Spleen (tissue), 7 donors: ENCODE data around the gene MAP4K1.

Source experiments
- POLR2A ChIP-seq, 3 donors: fragments of 450-650 bp; IDR thresholded peaks; one replicate each; pipeline ENCODE4 v1.5.1; 2017; ENCODE audit warnings: antibody characterized with exemption in 3 of 3, mild to moderate bottlenecking in 1 of 3
- TF ChIP-seq, protein P1 (sequence below), 11 experiments: fragments of 200-600 bp in 7 of 11; fragments of 450-650 bp in 4 of 11; sonication (generic) in 4 of 11; IDR thresholded peaks in 8 of 11; conservative IDR thresholded peaks in 3 of 11; 1 replicate in 7 of 11; 2 replicates in 4 of 11; pipeline versions ENCODE4 v1.4.0 to v1.8.0; 2016 to 2021; ENCODE audit warnings: antibody characterized with exemption in 11 of 11, inconsistent platforms in 4 of 11, mild to moderate bottlenecking in 1 of 11
- donor health status: DM: no; HTN: no; CAD: no; lungs with moderate emphysema.
- donor health status: DM: no; HTN: no; CAD: no.
- donor health status: DM: no; HTN: no; CAD: no.

DNA sequence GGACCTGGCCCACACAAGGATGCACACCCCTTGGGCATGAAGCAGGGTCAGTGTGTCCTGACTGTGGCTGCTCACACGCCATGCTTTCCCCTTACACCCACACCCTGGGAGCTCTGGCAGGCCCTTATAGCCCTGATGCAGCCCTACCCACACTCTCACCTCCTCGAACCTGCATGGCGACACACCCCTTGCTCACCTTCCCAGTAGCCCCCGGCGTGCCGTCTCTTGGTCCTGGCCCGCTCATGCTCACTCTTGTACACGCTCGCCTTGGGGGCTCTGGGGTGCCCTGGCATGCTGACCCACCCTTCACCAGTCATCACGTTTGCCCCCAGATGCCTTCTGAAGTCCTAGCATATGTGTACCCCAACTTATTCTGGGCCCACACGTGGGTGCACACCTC, 56.1 kb downstream of the MAP4K1 start:
- no peak for TF ChIP-seq POLR2A (IDR thresholded peaks at IDR 0.05)
- TF ChIP-seq, protein P1, sequence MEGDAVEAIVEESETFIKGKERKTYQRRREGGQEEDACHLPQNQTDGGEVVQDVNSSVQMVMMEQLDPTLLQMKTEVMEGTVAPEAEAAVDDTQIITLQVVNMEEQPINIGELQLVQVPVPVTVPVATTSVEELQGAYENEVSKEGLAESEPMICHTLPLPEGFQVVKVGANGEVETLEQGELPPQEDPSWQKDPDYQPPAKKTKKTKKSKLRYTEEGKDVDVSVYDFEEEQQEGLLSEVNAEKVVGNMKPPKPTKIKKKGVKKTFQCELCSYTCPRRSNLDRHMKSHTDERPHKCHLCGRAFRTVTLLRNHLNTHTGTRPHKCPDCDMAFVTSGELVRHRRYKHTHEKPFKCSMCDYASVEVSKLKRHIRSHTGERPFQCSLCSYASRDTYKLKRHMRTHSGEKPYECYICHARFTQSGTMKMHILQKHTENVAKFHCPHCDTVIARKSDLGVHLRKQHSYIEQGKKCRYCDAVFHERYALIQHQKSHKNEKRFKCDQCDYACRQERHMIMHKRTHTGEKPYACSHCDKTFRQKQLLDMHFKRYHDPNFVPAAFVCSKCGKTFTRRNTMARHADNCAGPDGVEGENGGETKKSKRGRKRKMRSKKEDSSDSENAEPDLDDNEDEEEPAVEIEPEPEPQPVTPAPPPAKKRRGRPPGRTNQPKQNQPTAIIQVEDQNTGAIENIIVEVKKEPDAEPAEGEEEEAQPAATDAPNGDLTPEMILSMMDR (IDR thresholded peaks at IDR 0.05 in 8 of 11, conservative IDR thresholded peaks at IDR 0.05 in 3 of 11): no peak
